ENCODE results near the gene RPL28.

Gene RPL28

GRCh38 chr19:55431183-55431582 is 45.5 kb downstream of the RPL28 start:
- TF ChIP-seq CTCF (IDR thresholded peaks at IDR 0.05; ENCODE audit: low read depth, low read length) = no peak
- H3K4me3 ChIP-seq (ENCODE audit: low read depth, low read length) = no peak overlapping the region

- TF ChIP-seq CTCF (IDR thresholded peaks at IDR 0.05; ENCODE audit: low read depth, low read length) = no peak
- no peak overlapping the region for H3K4me3 ChIP-seq (ENCODE audit: low read depth, low read length)
Measured at GRCh38 chr19:55432241-55432959, 46.7 kb downstream of the RPL28 start.

- H3K4me3 ChIP-seq (ENCODE audit: low read depth, low read length) = no peak overlapping the region
- no peak for TF ChIP-seq CTCF (IDR thresholded peaks at IDR 0.05; ENCODE audit: low read depth, low read length)
Measured at GRCh38 chr19:55433292-55433691, 47.6 kb downstream of the RPL28 start.

- no peak overlapping the region for H3K4me3 ChIP-seq (ENCODE audit: low read depth, low read length)
Measured at GRCh38 chr19:55434356-55434919, 48.7 kb downstream of the RPL28 start.

GRCh38 chr19:55435020-55435419 is 49.3 kb downstream of the RPL28 start:
- H3K4me3 ChIP-seq (ENCODE audit: low read depth, low read length) = no peak overlapping the region
- no peak for TF ChIP-seq CTCF (IDR thresholded peaks at IDR 0.05; ENCODE audit: low read depth, low read length)

More at GRCh38 chr19:55434356-55434919, 48.7 kb downstream of the RPL28 start:
- TF ChIP-seq CTCF (IDR thresholded peaks at IDR 0.05; ENCODE audit: low read depth, low read length) = no peak

- no peak for TF ChIP-seq CTCF (IDR thresholded peaks at IDR 0.05; ENCODE audit: low read depth, low read length)
- H3K4me3 ChIP-seq (ENCODE audit: low read depth, low read length) = no peak overlapping the region
Measured at GRCh38 chr19:55436847-55437246, 51.1 kb downstream of the RPL28 start.

- no peak overlapping the region for H3K4me3 ChIP-seq (ENCODE audit: low read depth, low read length)
- TF ChIP-seq CTCF (IDR thresholded peaks at IDR 0.05; ENCODE audit: low read depth, low read length) = no peak
Measured at GRCh38 chr19:55437410-55437809, 51.7 kb downstream of the RPL28 start.

All from WI38 (cell line).